Measurements from ENCODE around the gene EEPD1.
A peak's percentile ranks its signal among the peaks of the same experiment; 100 is the strongest.
"Not testable (repeated sequence)": the region's sequence is repeated elsewhere in the genome, so short reads cannot be mapped to it uniquely, and the experiment has no call there.

Gene EEPD1

GRCh38 chr7:36119005-36119706, 33.9 kb upstream of the EEPD1 start:
- Histone ChIP-seq H3K4me1 (ENCODE audit: insufficient read depth, insufficient read length) (peaks cover 3% of the 10 kb centered on the region), H3K4me3 (ENCODE audit: insufficient read length, low read depth) (no peak overlapping the region), H3K36me3 (ENCODE audit: insufficient read depth, insufficient read length, low read length) (no peaks in the 10 kb centered on the region), H3K9ac (ENCODE audit: insufficient read length, low read depth) (no peak overlapping the region), H3K9me3 (ENCODE audit: insufficient read depth, low read length) (no peaks in the 10 kb centered on the region), H3K27me3 (ENCODE audit: insufficient read depth, insufficient read length) (no peaks in the 10 kb centered on the region)
- no peak for TF ChIP-seq SUZ12 (IDR thresholded peaks at IDR 0.05; ENCODE audit: extremely low read depth, insufficient read depth, insufficient read length)
- no peak for TF ChIP-seq YY1 (IDR thresholded peaks at IDR 0.05; ENCODE audit: insufficient read depth, insufficient read length)
- no peak for TF ChIP-seq ZNF274 (IDR thresholded peaks at IDR 0.05; ENCODE audit: low read depth, low read length)
- DNase-seq (ENCODE audit: low read depth, low spot score) = no peak

GRCh38 chr7:36119983-36120646, 32.9 kb upstream of the EEPD1 start:
- H3K27me3 ChIP-seq (ENCODE audit: insufficient read depth, insufficient read length); H3K9ac ChIP-seq (ENCODE audit: insufficient read length, low read depth); H3K36me3 ChIP-seq (ENCODE audit: insufficient read depth, insufficient read length, low read length); H3K4me3 ChIP-seq (ENCODE audit: insufficient read length, low read depth); H3K9me3 ChIP-seq (ENCODE audit: insufficient read depth, low read length); H3K4me1 ChIP-seq (ENCODE audit: insufficient read depth, insufficient read length): not testable (repeated sequence)
- DNase-seq (ENCODE audit: low read depth, low spot score) = peak; percentile 82

GRCh38 chr7:36125630-36126029, 27.4 kb upstream of the EEPD1 start:
- not testable (repeated sequence) for H3K36me3 ChIP-seq (ENCODE audit: insufficient read depth, insufficient read length, low read length); H3K27me3 ChIP-seq (ENCODE audit: insufficient read depth, insufficient read length); H3K4me1 ChIP-seq (ENCODE audit: insufficient read depth, insufficient read length); H3K9ac ChIP-seq (ENCODE audit: insufficient read length, low read depth); H3K4me3 ChIP-seq (ENCODE audit: insufficient read length, low read depth); DNase-seq (ENCODE audit: low read depth, low spot score); H3K9me3 ChIP-seq (ENCODE audit: insufficient read depth, low read length)

GRCh38 chr7:36127075-36127740, 25.8 kb upstream of the EEPD1 start:
- Histone ChIP-seq H3K4me1 (ENCODE audit: insufficient read depth, insufficient read length) (no peaks in the 10 kb centered on the region), H3K27me3 (ENCODE audit: insufficient read depth, insufficient read length) (no peaks in the 10 kb centered on the region), H3K36me3 (ENCODE audit: insufficient read depth, insufficient read length, low read length) (no peaks in the 10 kb centered on the region), H3K9me3 (ENCODE audit: insufficient read depth, low read length) (no peaks in the 10 kb centered on the region), H3K4me3 (ENCODE audit: insufficient read length, low read depth) (no peak overlapping the region), H3K9ac (ENCODE audit: insufficient read length, low read depth) (no peak overlapping the region)
- no peak for DNase-seq (ENCODE audit: low read depth, low spot score)
- TF ChIP-seq YY1 (IDR thresholded peaks at IDR 0.05; ENCODE audit: insufficient read depth, insufficient read length) = no peak
- TF ChIP-seq SUZ12 (IDR thresholded peaks at IDR 0.05; ENCODE audit: extremely low read depth, insufficient read depth, insufficient read length) = no peak
- no peak for TF ChIP-seq ZNF274 (IDR thresholded peaks at IDR 0.05; ENCODE audit: low read depth, low read length)

GRCh38 chr7:36128448-36129047, 24.5 kb upstream of the EEPD1 start:
- Histone ChIP-seq H3K36me3 (ENCODE audit: insufficient read depth, insufficient read length, low read length) (no peaks in the 10 kb centered on the region), H3K9me3 (ENCODE audit: insufficient read depth, low read length) (no peaks in the 10 kb centered on the region), H3K27me3 (ENCODE audit: insufficient read depth, insufficient read length) (no peaks in the 10 kb centered on the region), H3K9ac (ENCODE audit: insufficient read length, low read depth) (no peak overlapping the region), H3K4me1 (ENCODE audit: insufficient read depth, insufficient read length) (no peaks in the 10 kb centered on the region), H3K4me3 (ENCODE audit: insufficient read length, low read depth) (no peak overlapping the region)
- no peak for DNase-seq (ENCODE audit: low read depth, low spot score)
- TF ChIP-seq YY1 (IDR thresholded peaks at IDR 0.05; ENCODE audit: insufficient read depth, insufficient read length) (no peak), SUZ12 (IDR thresholded peaks at IDR 0.05; ENCODE audit: extremely low read depth, insufficient read depth, insufficient read length) (no peak), ZNF274 (IDR thresholded peaks at IDR 0.05; ENCODE audit: low read depth, low read length) (no peak)

- no peak overlapping the region for H3K4me3 ChIP-seq (ENCODE audit: insufficient read length, low read depth)
- TF ChIP-seq ZNF274 (IDR thresholded peaks at IDR 0.05; ENCODE audit: low read depth, low read length) = no peak
- TF ChIP-seq SUZ12 (IDR thresholded peaks at IDR 0.05; ENCODE audit: extremely low read depth, insufficient read depth, insufficient read length) = no peak
- TF ChIP-seq YY1 (IDR thresholded peaks at IDR 0.05; ENCODE audit: insufficient read depth, insufficient read length) = no peak
Observed at GRCh38 chr7:36129048-36129534, 24.0 kb upstream of the EEPD1 start.

GRCh38 chr7:36130236-36130945, 22.7 kb upstream of the EEPD1 start:
- Histone ChIP-seq H3K4me3 (ENCODE audit: insufficient read length, low read depth) (no peak overlapping the region), H3K27me3 (ENCODE audit: insufficient read depth, insufficient read length) (no peaks in the 10 kb centered on the region), H3K4me1 (ENCODE audit: insufficient read depth, insufficient read length) (no peaks in the 10 kb centered on the region), H3K36me3 (ENCODE audit: insufficient read depth, insufficient read length, low read length) (no peaks in the 10 kb centered on the region), H3K9ac (ENCODE audit: insufficient read length, low read depth) (no peak overlapping the region), H3K9me3 (ENCODE audit: insufficient read depth, low read length) (no peaks in the 10 kb centered on the region)
- TF ChIP-seq SUZ12 (IDR thresholded peaks at IDR 0.05; ENCODE audit: extremely low read depth, insufficient read depth, insufficient read length) (no peak), ZNF274 (IDR thresholded peaks at IDR 0.05; ENCODE audit: low read depth, low read length) (no peak), YY1 (IDR thresholded peaks at IDR 0.05; ENCODE audit: insufficient read depth, insufficient read length) (no peak)
- no peak for DNase-seq (ENCODE audit: low read depth, low spot score)

More at GRCh38 chr7:36129048-36129534, 24.0 kb upstream of the EEPD1 start:
- no peaks in the 10 kb centered on the region for H3K27me3 ChIP-seq (ENCODE audit: insufficient read depth, insufficient read length)
- H3K36me3 ChIP-seq (ENCODE audit: insufficient read depth, insufficient read length, low read length) = no peaks in the 10 kb centered on the region
- no peak overlapping the region for H3K9ac ChIP-seq (ENCODE audit: insufficient read length, low read depth)
- H3K9me3 ChIP-seq (ENCODE audit: insufficient read depth, low read length) = no peaks in the 10 kb centered on the region
- H3K4me1 ChIP-seq (ENCODE audit: insufficient read depth, insufficient read length) = no peaks in the 10 kb centered on the region
- DNase-seq (ENCODE audit: low read depth, low spot score) = no peak
